H1 (cell line): ENCODE data around the gene GAST. TPM values are rescaled to one million over a fixed set of nuclear protein-coding genes. Genes with fewer than 3 reads are reported as not detected.

Experiments
- EZH2 ChIP-seq: fragments of 200-600 bp; sonication (generic); IDR thresholded peaks from 2 replicates; pipeline ENCODE4 v1.7.1; 2012; ENCODE audit warnings: low read depth, mild to moderate bottlenecking, moderate library complexity, low read length, inconsistent platforms; ENCODE audit not compliant: severe bottlenecking
- KDM5A ChIP-seq: fragments of 200-600 bp; IDR thresholded peaks from 2 replicates; pipeline ENCODE4 v1.7.1; 2012; ENCODE audit warnings: mild to moderate bottlenecking, low read length, inconsistent platforms, mixed read lengths
- POU5F1 ChIP-seq: IDR thresholded peaks from 2 replicates; pipeline ENCODE4 v1.6.1; 2011; ENCODE audit warnings: low read depth, mild to moderate bottlenecking, low read length, moderate library complexity
- SIN3A ChIP-seq, 2 experiments: IDR thresholded peaks in 1 of 2; conservative IDR thresholded peaks in 1 of 2; 2 replicates each; pipeline ENCODE4 v1.6.1; 2011 to 2012; ENCODE audit warnings: low read length in 2 of 2, improper control_type of control experiment in 1 of 2, low read depth in 1 of 2, mild to moderate bottlenecking in 1 of 2
- polyA plus RNA-seq, 7 experiments: library from polyadenylated mRNA; depleted of rRNA in 3 of 7; stranded (reverse) in 5 of 7; unstranded in 2 of 7; fragments of >200 nt in 5 of 7; fragments of 200-250 nt in 2 of 7; gene quantifications; 1 replicate in 5 of 7; 2 replicates in 1 of 7; 4 replicates in 1 of 7; pipeline versions ENCODE4 v1.2.1 to v1.2.3, GENCODE V29; 2011 to 2013; ENCODE audit warnings: missing spikeins in 2 of 7, mixed read lengths in 2 of 7
- total RNA-seq: library from RNA; stranded (reverse); fragmentation: NEBNext Ultra II Directional; extraction: Animal tissue kit (Norgen Biotek cat#: 25700); gene quantifications from 2 replicates; pipeline ENCODE4 v1.2.1, GENCODE V29; 2021
- TF ChIP-seq, protein P1 (sequence below), 3 experiments: IDR thresholded peaks; 1 replicate in 2 of 3; 2 replicates in 1 of 3; pipeline versions ENCODE4 v1.5.1 to v1.6.1; 2011; ENCODE audit warnings: low read length in 3 of 3, mild to moderate bottlenecking in 3 of 3, inconsistent platforms in 2 of 3, low read depth in 1 of 3, moderate library complexity in 1 of 3; ENCODE audit not compliant: insufficient read depth in 1 of 3; ENCODE audit errors: control extremely low read depth in 1 of 3
- TF ChIP-seq, protein P2 (sequence below): fragments of 300-600 bp; sonication (generic); IDR thresholded peaks from 2 replicates; pipeline ENCODE4 v1.7.1; 2012; ENCODE audit warnings: low read length, moderate library complexity, mild to moderate bottlenecking, inconsistent platforms; ENCODE audit not compliant: insufficient replicate concordance

GAST gene
- total and polyA plus RNA-seq, 2 of the 8 experiments (the other 6 are each of a cell fraction or from before 2014, with no cell fraction given) = not detected

DNA sequence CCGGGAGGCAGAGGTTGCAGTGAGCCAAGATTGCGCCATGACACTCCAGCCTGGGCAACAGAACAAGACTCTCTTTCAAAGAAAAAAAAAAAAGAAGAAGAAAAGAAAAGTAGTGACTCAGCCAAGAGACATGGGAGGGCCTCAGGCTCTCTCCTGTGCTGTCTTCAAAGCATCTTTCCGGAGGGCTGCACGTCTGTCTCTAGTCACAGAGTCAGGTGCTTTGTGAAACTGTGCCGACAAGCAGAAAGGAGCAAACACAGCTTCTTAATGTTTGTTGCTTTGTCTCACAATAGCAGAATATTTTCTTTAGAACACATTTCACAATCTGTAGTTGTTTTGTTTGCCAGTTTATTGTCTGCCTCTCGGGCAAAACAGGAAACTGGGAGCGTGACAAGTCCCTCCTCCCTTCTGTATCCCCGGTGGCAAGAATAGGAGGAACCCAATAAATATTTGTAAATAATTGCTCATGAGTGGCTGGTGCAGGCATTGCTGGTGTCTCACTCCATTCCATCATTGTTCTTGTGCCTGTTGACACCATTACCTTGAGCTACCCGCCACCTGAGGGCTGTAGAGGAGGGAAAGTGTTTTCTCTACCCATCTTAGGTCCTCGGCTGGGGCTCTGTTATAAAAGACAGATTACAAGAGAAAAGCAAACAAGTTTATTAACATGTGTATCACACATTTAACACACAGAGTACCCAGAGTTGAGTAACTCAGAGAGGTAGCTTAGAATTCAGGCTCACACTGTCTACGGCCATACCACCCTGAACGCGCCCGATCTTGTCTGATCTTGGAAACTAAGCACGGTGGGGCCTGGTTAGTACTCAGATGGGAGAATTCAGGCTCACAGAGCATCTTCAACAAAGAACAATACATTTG is 5.5 kb downstream of the GAST start (continued):
- TF ChIP-seq, protein P1, sequence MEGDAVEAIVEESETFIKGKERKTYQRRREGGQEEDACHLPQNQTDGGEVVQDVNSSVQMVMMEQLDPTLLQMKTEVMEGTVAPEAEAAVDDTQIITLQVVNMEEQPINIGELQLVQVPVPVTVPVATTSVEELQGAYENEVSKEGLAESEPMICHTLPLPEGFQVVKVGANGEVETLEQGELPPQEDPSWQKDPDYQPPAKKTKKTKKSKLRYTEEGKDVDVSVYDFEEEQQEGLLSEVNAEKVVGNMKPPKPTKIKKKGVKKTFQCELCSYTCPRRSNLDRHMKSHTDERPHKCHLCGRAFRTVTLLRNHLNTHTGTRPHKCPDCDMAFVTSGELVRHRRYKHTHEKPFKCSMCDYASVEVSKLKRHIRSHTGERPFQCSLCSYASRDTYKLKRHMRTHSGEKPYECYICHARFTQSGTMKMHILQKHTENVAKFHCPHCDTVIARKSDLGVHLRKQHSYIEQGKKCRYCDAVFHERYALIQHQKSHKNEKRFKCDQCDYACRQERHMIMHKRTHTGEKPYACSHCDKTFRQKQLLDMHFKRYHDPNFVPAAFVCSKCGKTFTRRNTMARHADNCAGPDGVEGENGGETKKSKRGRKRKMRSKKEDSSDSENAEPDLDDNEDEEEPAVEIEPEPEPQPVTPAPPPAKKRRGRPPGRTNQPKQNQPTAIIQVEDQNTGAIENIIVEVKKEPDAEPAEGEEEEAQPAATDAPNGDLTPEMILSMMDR (IDR thresholded peaks at IDR 0.05; ENCODE audit: control extremely low read depth in 1 of 3, insufficient read depth in 1 of 3, low read depth in 1 of 3, low read length in 3 of 3) = no peak
- TF ChIP-seq POU5F1 (no peak), KDM5A (no peak), EZH2 (no peak), SIN3A (conservative IDR thresholded peaks at IDR 0.05 in 1 of 2, IDR thresholded peaks at IDR 0.05 in 1 of 2; ENCODE audit: low read depth in 1 of 2, low read length in 2 of 2) (no peak)
- TF ChIP-seq, protein P2, sequence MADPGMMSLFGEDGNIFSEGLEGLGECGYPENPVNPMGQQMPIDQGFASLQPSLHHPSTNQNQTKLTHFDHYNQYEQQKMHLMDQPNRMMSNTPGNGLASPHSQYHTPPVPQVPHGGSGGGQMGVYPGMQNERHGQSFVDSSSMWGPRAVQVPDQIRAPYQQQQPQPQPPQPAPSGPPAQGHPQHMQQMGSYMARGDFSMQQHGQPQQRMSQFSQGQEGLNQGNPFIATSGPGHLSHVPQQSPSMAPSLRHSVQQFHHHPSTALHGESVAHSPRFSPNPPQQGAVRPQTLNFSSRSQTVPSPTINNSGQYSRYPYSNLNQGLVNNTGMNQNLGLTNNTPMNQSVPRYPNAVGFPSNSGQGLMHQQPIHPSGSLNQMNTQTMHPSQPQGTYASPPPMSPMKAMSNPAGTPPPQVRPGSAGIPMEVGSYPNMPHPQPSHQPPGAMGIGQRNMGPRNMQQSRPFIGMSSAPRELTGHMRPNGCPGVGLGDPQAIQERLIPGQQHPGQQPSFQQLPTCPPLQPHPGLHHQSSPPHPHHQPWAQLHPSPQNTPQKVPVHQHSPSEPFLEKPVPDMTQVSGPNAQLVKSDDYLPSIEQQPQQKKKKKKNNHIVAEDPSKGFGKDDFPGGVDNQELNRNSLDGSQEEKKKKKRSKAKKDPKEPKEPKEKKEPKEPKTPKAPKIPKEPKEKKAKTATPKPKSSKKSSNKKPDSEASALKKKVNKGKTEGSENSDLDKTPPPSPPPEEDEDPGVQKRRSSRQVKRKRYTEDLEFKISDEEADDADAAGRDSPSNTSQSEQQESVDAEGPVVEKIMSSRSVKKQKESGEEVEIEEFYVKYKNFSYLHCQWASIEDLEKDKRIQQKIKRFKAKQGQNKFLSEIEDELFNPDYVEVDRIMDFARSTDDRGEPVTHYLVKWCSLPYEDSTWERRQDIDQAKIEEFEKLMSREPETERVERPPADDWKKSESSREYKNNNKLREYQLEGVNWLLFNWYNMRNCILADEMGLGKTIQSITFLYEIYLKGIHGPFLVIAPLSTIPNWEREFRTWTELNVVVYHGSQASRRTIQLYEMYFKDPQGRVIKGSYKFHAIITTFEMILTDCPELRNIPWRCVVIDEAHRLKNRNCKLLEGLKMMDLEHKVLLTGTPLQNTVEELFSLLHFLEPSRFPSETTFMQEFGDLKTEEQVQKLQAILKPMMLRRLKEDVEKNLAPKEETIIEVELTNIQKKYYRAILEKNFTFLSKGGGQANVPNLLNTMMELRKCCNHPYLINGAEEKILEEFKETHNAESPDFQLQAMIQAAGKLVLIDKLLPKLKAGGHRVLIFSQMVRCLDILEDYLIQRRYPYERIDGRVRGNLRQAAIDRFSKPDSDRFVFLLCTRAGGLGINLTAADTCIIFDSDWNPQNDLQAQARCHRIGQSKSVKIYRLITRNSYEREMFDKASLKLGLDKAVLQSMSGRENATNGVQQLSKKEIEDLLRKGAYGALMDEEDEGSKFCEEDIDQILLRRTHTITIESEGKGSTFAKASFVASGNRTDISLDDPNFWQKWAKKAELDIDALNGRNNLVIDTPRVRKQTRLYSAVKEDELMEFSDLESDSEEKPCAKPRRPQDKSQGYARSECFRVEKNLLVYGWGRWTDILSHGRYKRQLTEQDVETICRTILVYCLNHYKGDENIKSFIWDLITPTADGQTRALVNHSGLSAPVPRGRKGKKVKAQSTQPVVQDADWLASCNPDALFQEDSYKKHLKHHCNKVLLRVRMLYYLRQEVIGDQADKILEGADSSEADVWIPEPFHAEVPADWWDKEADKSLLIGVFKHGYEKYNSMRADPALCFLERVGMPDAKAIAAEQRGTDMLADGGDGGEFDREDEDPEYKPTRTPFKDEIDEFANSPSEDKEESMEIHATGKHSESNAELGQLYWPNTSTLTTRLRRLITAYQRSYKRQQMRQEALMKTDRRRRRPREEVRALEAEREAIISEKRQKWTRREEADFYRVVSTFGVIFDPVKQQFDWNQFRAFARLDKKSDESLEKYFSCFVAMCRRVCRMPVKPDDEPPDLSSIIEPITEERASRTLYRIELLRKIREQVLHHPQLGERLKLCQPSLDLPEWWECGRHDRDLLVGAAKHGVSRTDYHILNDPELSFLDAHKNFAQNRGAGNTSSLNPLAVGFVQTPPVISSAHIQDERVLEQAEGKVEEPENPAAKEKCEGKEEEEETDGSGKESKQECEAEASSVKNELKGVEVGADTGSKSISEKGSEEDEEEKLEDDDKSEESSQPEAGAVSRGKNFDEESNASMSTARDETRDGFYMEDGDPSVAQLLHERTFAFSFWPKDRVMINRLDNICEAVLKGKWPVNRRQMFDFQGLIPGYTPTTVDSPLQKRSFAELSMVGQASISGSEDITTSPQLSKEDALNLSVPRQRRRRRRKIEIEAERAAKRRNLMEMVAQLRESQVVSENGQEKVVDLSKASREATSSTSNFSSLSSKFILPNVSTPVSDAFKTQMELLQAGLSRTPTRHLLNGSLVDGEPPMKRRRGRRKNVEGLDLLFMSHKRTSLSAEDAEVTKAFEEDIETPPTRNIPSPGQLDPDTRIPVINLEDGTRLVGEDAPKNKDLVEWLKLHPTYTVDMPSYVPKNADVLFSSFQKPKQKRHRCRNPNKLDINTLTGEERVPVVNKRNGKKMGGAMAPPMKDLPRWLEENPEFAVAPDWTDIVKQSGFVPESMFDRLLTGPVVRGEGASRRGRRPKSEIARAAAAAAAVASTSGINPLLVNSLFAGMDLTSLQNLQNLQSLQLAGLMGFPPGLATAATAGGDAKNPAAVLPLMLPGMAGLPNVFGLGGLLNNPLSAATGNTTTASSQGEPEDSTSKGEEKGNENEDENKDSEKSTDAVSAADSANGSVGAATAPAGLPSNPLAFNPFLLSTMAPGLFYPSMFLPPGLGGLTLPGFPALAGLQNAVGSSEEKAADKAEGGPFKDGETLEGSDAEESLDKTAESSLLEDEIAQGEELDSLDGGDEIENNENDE = no peak
